ENCODE results near the gene CERS1.

CERS1 gene

GRCh38 chr19:18895824-18896341 is at the start of gene CERS1:
Gene CERS1, minus strand, starts transcription at chr19:18896158. Its CDS starts 86 bp downstream, at chr19:18896072.
- peak within 1 kb of the TSS; percentile 77 for H3K4me3 ChIP-seq (ENCODE audit: insufficient read length, low read depth)
- no peak for DNase-seq (ENCODE audit: low read depth, low spot score)
- H3K9me3 ChIP-seq (ENCODE audit: insufficient read depth, low read length), result no peaks in the 10 kb centered on the region
- peaks cover 33% of the 10 kb centered on the region for H3K36me3 ChIP-seq (ENCODE audit: insufficient read depth, insufficient read length, low read length)
- no peaks in the 10 kb centered on the region for H3K27me3 ChIP-seq (ENCODE audit: insufficient read depth, insufficient read length)
- peaks cover 12% of the 10 kb centered on the region for H3K4me1 ChIP-seq (ENCODE audit: insufficient read depth, insufficient read length)
- TF ChIP-seq ZNF274 (IDR thresholded peaks at IDR 0.05; ENCODE audit: low read depth, low read length) (no peak), YY1 (IDR thresholded peaks at IDR 0.05; ENCODE audit: insufficient read depth, insufficient read length) (no peak), SUZ12 (IDR thresholded peaks at IDR 0.05; ENCODE audit: extremely low read depth, insufficient read depth, insufficient read length) (no peak)
- H3K9ac ChIP-seq (ENCODE audit: insufficient read length, low read depth), result peak within 1 kb of the TSS; percentile 79

- Histone ChIP-seq H3K4me1 (ENCODE audit: insufficient read depth, insufficient read length) (peaks cover 14% of the 10 kb centered on the region), H3K4me3 (ENCODE audit: insufficient read length, low read depth) (no peak overlapping the region), H3K9me3 (ENCODE audit: insufficient read depth, low read length) (no peaks in the 10 kb centered on the region), H3K36me3 (ENCODE audit: insufficient read depth, insufficient read length, low read length) (no peaks in the 10 kb centered on the region), H3K9ac (ENCODE audit: insufficient read length, low read depth) (no peak overlapping the region), H3K27me3 (ENCODE audit: insufficient read depth, insufficient read length) (peaks cover 6% of the 10 kb centered on the region)
- no peak for DNase-seq (ENCODE audit: low read depth, low spot score)
- TF ChIP-seq ZNF274 (IDR thresholded peaks at IDR 0.05; ENCODE audit: low read depth, low read length) (no peak), SUZ12 (IDR thresholded peaks at IDR 0.05; ENCODE audit: extremely low read depth, insufficient read depth, insufficient read length) (no peak), YY1 (IDR thresholded peaks at IDR 0.05; ENCODE audit: insufficient read depth, insufficient read length) (no peak)
Measured at GRCh38 chr19:18945297-18945696, 49.3 kb upstream of the CERS1 start.

GRCh38 chr19:18943465-18943864 is 47.5 kb upstream of the CERS1 start:
- no peak overlapping the region for H3K4me3 ChIP-seq (ENCODE audit: insufficient read length, low read depth)
- peaks cover 7% of the 10 kb centered on the region for H3K36me3 ChIP-seq (ENCODE audit: insufficient read depth, insufficient read length, low read length)
- H3K9ac ChIP-seq (ENCODE audit: insufficient read length, low read depth), result no peak overlapping the region
- peaks cover 6% of the 10 kb centered on the region for H3K27me3 ChIP-seq (ENCODE audit: insufficient read depth, insufficient read length)
- no peak for DNase-seq (ENCODE audit: low read depth, low spot score)
- H3K9me3 ChIP-seq (ENCODE audit: insufficient read depth, low read length), result no peaks in the 10 kb centered on the region
- TF ChIP-seq SUZ12 (IDR thresholded peaks at IDR 0.05; ENCODE audit: extremely low read depth, insufficient read depth, insufficient read length) (no peak), ZNF274 (IDR thresholded peaks at IDR 0.05; ENCODE audit: low read depth, low read length) (no peak)
- peaks cover 11% of the 10 kb centered on the region for H3K4me1 ChIP-seq (ENCODE audit: insufficient read depth, insufficient read length)

GRCh38 chr19:18942692-18943091 is 46.7 kb upstream of the CERS1 start:
- H3K4me1 ChIP-seq (ENCODE audit: insufficient read depth, insufficient read length), result peaks cover 11% of the 10 kb centered on the region
- no peak for DNase-seq (ENCODE audit: low read depth, low spot score)
- no peak for TF ChIP-seq ZNF274 (IDR thresholded peaks at IDR 0.05; ENCODE audit: low read depth, low read length)
- no peak for TF ChIP-seq YY1 (IDR thresholded peaks at IDR 0.05; ENCODE audit: insufficient read depth, insufficient read length)
- TF ChIP-seq SUZ12 (IDR thresholded peaks at IDR 0.05; ENCODE audit: extremely low read depth, insufficient read depth, insufficient read length), result no peak

GRCh38 chr19:18941628-18942354 is 45.8 kb upstream of the CERS1 start:
- Histone ChIP-seq H3K4me3 (ENCODE audit: insufficient read length, low read depth) (peak overlapping the region; percentile 31), H3K4me1 (ENCODE audit: insufficient read depth, insufficient read length) (peaks cover 11% of the 10 kb centered on the region), H3K36me3 (ENCODE audit: insufficient read depth, insufficient read length, low read length) (peaks cover 20% of the 10 kb centered on the region), H3K9ac (ENCODE audit: insufficient read length, low read depth) (peak overlapping the region; percentile 66), H3K9me3 (ENCODE audit: insufficient read depth, low read length) (no peaks in the 10 kb centered on the region), H3K27me3 (ENCODE audit: insufficient read depth, insufficient read length) (peaks cover 6% of the 10 kb centered on the region)
- DNase-seq (ENCODE audit: low read depth, low spot score), result no peak
- TF ChIP-seq YY1 (IDR thresholded peaks at IDR 0.05; ENCODE audit: insufficient read depth, insufficient read length) (no peak), ZNF274 (IDR thresholded peaks at IDR 0.05; ENCODE audit: low read depth, low read length) (no peak), SUZ12 (IDR thresholded peaks at IDR 0.05; ENCODE audit: extremely low read depth, insufficient read depth, insufficient read length) (no peak)

More at GRCh38 chr19:18942692-18943091, 46.7 kb upstream of the CERS1 start:
- Histone ChIP-seq H3K4me3 (ENCODE audit: insufficient read length, low read depth) (no peak overlapping the region), H3K9ac (ENCODE audit: insufficient read length, low read depth) (no peak overlapping the region), H3K27me3 (ENCODE audit: insufficient read depth, insufficient read length) (peaks cover 6% of the 10 kb centered on the region), H3K9me3 (ENCODE audit: insufficient read depth, low read length) (no peaks in the 10 kb centered on the region), H3K36me3 (ENCODE audit: insufficient read depth, insufficient read length, low read length) (peaks cover 14% of the 10 kb centered on the region)

GRCh38 chr19:18940769-18941627 is 45.0 kb upstream of the CERS1 start, which contains the start of gene HOMER3:
Gene HOMER3, minus strand, starts transcription at chr19:18941217. Its CDS starts 2,235 bp downstream, at chr19:18938982.
- H3K9me3 ChIP-seq (ENCODE audit: insufficient read depth, low read length), result no peaks in the 10 kb centered on the region
- H3K4me1 ChIP-seq (ENCODE audit: insufficient read depth, insufficient read length), result peaks cover 11% of the 10 kb centered on the region
- no peak for DNase-seq (ENCODE audit: low read depth, low spot score)
- peak within 1 kb of the TSS; percentile 75 for H3K4me3 ChIP-seq (ENCODE audit: insufficient read length, low read depth)
- peak within 1 kb of the TSS; percentile 88 for H3K9ac ChIP-seq (ENCODE audit: insufficient read length, low read depth)
- H3K36me3 ChIP-seq (ENCODE audit: insufficient read depth, insufficient read length, low read length), result peaks cover 24% of the 10 kb centered on the region
- no peak for TF ChIP-seq SUZ12 (IDR thresholded peaks at IDR 0.05; ENCODE audit: extremely low read depth, insufficient read depth, insufficient read length)
- no peak for TF ChIP-seq ZNF274 (IDR thresholded peaks at IDR 0.05; ENCODE audit: low read depth, low read length)
- TF ChIP-seq YY1 (IDR thresholded peaks at IDR 0.05; ENCODE audit: insufficient read depth, insufficient read length), result no peak
- H3K27me3 ChIP-seq (ENCODE audit: insufficient read depth, insufficient read length), result peaks cover 6% of the 10 kb centered on the region

Data from NT2/D1 (cell line).